SJCRH30 (cell line): ENCODE measurements around the gene SPATA46. TPM values are rescaled to one million over a fixed set of nuclear protein-coding genes. Genes with fewer than 3 reads are reported as not detected.
"Not testable (repeated sequence)": the region's sequence is repeated elsewhere in the genome, so short reads cannot be mapped to it uniquely, and the experiment has no call there.

Experiments
- DNase-seq, 2 experiments: peaks; one replicate each; pipeline ENCODE4 v3.0.0-alpha.2; 2015 to 2020
- H3K27ac ChIP-seq: fragments of 250-450 bp; sonication (Bioruptor Pico); 2 replicates; pipeline ENCODE4 v1.5.1; 2020; ENCODE audit warnings: mild to moderate bottlenecking, moderate library complexity
- H3K27me3 ChIP-seq: fragments of 250-450 bp; sonication (Bioruptor Pico); 2 replicates; pipeline ENCODE4 v1.5.1; 2020; ENCODE audit warnings: mild to moderate bottlenecking, moderate library complexity
- H3K36me3 ChIP-seq: fragments of 250-450 bp; sonication (Bioruptor Pico); 2 replicates; pipeline ENCODE4 v1.5.1; 2020; ENCODE audit warnings: mild to moderate bottlenecking, moderate library complexity
- H3K4me1 ChIP-seq: fragments of 250-450 bp; sonication (Bioruptor Pico); 2 replicates; pipeline ENCODE4 v1.5.1; 2020; ENCODE audit warnings: mild to moderate bottlenecking, moderate library complexity
- H3K4me3 ChIP-seq: fragments of 250-450 bp; sonication (Bioruptor Pico); 2 replicates; pipeline ENCODE4 v1.5.1; 2020; ENCODE audit warnings: mild to moderate bottlenecking, moderate library complexity
- H3K9me3 ChIP-seq: fragments of 250-450 bp; sonication (Bioruptor Pico); replicated peaks from 2 replicates; pipeline ENCODE4 v1.5.1; 2020; ENCODE audit warnings: mild to moderate bottlenecking, moderate library complexity
- total RNA-seq: library from RNA; depleted of rRNA; stranded (reverse); fragments of >200 nt; shearing (Covaris generic); gene quantifications from 2 replicates; pipeline ENCODE4 v1.2.3, GENCODE V29; 2014

The SPATA46 gene
- total RNA-seq, 1 experiment from 2014 or later: not detected

DNA sequence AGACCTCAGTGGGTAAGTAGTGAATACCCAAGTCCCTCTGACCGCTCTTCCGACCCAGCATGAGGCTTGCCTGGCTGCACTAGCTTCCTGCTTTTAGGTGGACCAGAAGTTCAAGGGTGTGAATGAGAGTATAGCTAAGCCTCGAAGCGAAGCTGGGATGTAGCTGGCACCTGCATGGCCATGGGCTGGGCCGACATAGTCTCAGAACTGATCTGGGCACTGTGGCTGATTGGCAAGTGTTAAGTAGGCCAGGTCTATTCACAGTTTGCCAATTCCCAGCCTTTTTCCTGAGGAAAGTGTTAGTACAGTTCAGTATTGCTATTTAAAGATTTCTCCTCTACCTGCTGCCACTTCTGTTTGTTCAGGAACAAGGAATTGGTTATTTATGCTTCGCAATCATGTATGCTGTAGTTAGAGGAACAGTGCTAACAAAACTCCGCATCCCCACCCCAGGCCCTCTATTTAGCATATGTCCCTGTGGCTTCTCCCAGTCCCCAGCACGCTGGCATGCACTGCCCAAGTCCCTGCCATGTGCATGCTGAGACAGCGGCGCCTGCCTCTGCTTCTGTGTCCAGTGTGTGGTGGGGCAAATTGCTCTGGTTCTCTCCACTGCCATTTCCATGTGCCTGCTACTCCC, 16.3 kb downstream of the SPATA46 start:
- no peaks in the 10 kb centered on the region for H3K27me3 ChIP-seq
- no peak overlapping the region for H3K27ac ChIP-seq
- H3K4me3 ChIP-seq: no peak overlapping the region
- DNase-seq: no peak
- H3K4me1 ChIP-seq: 0 out of 2 replicates have a peak, but pooled peaks cover 3% of the 10 kb centered on the region
- H3K9me3 ChIP-seq: no peaks in the 10 kb centered on the region
- H3K36me3 ChIP-seq: no peaks in the 10 kb centered on the region

DNA sequence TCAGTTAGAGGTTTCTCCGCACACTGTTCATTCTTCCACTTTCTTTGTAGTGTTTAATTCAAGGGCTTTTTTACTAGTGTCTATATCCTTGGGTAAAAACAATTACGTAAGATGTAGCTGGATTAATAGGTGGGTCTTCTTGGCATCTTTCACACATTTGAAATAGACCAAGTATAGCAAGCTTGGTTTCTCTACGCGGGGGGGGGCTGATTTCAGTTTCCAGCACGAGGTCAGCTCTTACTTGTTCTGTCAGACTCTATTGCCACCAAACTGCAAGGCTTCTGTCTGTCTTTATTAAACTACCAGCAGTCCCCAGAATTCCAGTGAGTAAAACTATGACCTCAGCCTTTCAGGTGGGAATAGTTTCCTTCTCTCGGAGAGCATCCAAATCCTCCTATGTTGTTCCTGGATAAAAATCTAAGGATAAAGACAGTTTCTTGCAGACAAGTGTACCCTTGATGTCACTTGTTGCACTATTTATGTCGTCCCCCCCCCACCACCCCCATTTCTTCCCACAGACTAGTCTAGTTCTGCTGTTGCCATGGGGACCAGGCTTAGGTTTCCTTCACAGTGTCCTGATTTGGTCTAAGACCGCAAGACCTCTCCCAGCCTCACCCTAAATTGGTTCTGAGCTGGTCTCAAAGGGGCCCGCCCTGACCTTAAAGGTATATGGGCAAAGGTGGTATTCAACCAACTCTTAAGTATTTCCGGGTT, 17.0 kb downstream of the SPATA46 start:
- Histone ChIP-seq H3K4me3 (no peak overlapping the region), H3K9me3 (no peaks in the 10 kb centered on the region), H3K4me1 (0 out of 2 replicates have a peak, but pooled peaks cover 3% of the 10 kb centered on the region), H3K27ac (no peak overlapping the region), H3K36me3 (no peaks in the 10 kb centered on the region), H3K27me3 (no peaks in the 10 kb centered on the region)
- DNase-seq: no peak

DNA sequence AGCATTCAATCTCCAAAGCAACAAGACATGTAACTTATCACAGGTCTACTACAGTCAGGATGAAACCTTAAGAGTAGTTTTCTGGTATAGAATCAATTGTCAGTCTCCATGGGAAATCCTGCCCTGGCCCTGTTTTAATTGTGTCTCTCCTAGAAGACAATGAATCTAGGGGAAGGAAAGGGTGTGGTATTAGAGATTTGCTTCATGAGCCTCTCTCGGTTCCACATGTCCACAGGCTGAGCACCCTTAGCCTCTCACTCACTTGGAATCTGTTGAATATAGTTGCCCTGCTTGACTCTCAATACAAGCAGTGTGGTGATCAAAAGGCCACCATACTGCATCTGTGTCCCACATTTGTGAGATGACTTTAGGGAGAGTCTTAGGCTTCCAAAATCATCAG, 17.7 kb downstream of the SPATA46 start:
- DNase-seq: no peak
- no peak overlapping the region for H3K4me3 ChIP-seq
- no peaks in the 10 kb centered on the region for H3K36me3 ChIP-seq
- H3K27me3 ChIP-seq: no peaks in the 10 kb centered on the region
- no peaks in the 10 kb centered on the region for H3K9me3 ChIP-seq
- no peak overlapping the region for H3K27ac ChIP-seq
- no peaks in the 10 kb centered on the region for H3K4me1 ChIP-seq

DNA sequence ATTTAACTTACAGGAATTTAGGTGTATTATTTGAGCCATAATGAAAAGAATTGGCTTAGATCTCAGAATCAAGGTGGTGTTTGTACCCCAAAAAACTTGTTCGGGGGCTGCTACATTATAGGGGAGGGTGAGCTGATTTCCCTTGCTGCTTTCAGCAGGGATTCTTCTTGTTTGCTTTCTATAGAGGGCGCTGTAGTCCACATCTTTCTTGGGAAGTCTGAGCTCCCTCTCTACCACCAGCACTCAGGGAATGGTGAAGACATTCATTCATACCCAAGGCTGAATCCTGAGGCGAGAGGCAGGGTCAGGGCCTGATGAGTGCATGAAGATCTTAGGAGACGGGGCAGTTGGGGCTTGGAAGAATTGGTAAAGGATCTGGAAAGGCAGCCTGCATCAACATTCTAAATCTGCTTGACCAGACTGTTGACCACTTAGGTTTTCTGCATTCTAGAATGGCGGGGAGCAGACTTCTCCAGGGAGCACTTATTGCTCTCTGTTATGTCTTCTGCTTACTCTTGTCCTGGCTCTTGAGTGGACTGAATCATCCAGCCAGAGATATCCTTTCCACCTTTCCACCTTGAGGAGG, 18.9 kb downstream of the SPATA46 start:
- Histone ChIP-seq H3K27ac (no peak overlapping the region), H3K4me3 (no peak overlapping the region), H3K36me3 (no peaks in the 10 kb centered on the region), H3K27me3 (no peaks in the 10 kb centered on the region), H3K9me3 (no peaks in the 10 kb centered on the region), H3K4me1 (no peaks in the 10 kb centered on the region)
- peak; percentile 34 to 64 for DNase-seq

DNA sequence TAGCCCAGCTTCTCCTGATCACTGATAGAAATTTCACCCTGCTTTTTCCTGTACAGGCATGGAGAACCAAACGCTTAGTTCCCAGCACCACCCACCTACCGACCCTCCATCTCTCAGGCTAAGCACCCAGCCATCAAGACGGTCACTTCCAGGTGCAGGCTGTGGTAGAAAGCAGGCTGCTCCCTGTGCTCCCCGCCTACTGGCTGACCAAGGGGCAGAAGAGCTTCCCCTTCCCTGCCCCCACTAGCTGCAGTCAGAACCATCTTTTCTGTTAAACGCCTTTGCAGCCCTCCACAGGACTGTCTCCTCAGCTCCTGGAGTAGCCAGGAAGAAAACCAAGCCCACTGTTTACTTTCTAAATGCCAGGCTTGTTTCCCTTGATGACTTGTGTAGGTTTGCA, 23.0 kb downstream of the SPATA46 start:
- H3K27me3 ChIP-seq: no peaks in the 10 kb centered on the region
- no peaks in the 10 kb centered on the region for H3K36me3 ChIP-seq
- no peak overlapping the region for H3K4me3 ChIP-seq
- H3K27ac ChIP-seq: no peak overlapping the region
- no peaks in the 10 kb centered on the region for H3K4me1 ChIP-seq
- no peak for DNase-seq
- H3K9me3 ChIP-seq: no peaks in the 10 kb centered on the region

DNA sequence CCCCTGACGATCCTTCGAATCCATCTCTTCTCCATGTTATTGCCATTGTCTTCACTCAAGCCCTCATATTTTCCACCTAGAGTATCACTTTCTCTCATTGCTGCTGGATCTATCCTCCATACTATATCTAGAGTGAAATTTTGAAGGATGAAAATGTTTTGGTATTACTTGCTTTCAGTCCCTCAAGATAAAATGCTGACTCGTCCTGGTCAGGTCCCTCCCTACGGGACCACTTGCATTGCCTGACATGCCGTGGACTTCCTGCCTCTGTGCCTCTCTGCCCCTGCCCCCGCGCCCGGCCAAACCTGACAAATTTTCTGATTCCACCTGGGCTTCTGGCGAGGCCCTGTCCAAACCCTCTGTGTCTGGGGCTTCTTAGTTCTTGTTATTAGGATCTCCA, 23.6 kb downstream of the SPATA46 start:
- Histone ChIP-seq H3K9me3 (no peaks in the 10 kb centered on the region), H3K36me3 (no peaks in the 10 kb centered on the region), H3K27ac (no peak overlapping the region), H3K4me3 (no peak overlapping the region), H3K27me3 (no peaks in the 10 kb centered on the region), H3K4me1 (no peaks in the 10 kb centered on the region)
- no peak for DNase-seq

DNA sequence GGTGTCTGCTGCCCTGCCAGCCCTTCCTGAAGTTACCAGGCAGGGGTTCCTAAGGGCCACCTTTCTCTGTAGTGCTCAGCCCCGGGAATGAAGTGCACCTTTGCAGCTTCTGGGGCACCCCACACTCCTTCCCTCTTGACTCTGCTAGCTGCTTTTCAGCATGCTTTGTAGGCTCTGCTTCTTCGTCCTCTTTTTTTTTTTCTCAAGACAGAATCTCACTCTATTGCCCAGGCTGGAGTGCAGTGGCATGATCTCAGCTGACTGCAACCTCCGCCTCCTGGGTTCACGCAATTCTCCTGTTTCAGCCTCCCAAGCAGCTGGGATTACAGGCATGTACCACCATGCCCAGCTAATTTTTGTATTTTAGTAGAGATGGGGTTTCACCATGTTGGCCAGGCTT, 24.8 kb downstream of the SPATA46 start:
- H3K9me3 ChIP-seq, H3K36me3 ChIP-seq, H3K27ac ChIP-seq, H3K27me3 ChIP-seq, H3K4me1 ChIP-seq, DNase-seq, H3K4me3 ChIP-seq: not testable (repeated sequence)

DNA sequence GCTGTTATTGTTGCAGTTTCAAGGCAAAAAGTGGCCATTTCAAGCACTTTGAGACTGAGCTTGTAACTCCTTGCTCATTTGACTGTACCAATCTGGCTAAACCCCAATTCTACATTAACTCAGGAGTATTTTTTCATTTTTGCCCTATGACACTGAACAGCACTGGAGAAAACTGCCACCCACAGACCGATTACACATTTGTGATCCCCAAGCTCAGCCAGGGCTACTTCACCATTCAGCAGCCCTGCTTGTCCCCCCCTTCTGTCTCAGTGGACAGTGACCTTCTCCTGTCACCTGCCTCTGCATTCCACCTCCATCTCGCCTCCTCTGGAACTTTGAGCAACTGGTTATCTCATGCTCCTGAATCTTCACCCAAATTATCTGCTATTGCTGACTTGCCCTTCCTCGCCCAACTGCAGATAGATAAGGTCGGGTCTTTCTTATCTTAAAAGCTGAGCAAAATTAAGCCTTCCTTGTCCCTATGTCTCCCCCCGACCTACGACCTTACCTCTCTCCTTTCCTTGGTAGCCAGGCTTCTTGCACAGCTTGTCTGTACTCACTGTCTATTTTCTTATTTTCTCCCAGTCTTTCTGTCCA, 25.3 kb downstream of the SPATA46 start:
- Histone ChIP-seq H3K4me1 (no peaks in the 10 kb centered on the region), H3K27me3 (no peaks in the 10 kb centered on the region), H3K36me3 (no peaks in the 10 kb centered on the region), H3K4me3 (no peak overlapping the region), H3K27ac (no peak overlapping the region), H3K9me3 (no peaks in the 10 kb centered on the region)
- DNase-seq: no peak

DNA sequence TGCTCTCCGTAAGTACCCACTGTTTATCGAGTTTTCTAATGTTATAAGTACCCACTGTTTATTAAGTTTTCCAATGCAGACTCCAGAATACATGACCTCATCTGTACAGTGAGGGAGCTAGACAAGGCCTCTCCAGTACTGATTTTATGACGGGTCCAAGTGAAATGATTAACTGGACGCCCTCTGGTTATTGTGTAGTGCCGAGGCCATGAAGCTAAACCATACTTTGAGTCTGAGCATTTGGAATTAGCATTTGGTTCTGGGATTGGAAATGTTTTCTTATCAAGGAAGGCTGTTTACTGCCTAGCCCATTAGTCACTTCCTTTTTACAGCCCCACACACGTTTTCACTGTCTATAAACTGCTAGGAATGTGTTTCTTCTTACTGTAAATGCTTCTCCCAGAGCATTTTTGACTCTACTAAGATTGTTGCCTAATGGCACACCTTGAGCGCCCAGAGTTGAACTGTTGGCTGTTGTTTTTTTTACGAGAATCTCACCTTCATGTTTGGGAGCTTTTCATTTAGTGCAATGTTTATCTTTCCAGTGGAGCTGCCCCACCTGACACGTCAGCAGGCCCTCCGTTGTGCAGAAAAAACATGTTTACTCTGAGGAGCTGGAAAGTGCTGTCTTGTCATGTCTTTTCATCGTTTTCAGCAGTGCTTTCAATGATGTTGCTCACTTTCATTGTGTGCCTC, 26.9 kb downstream of the SPATA46 start:
- no peak overlapping the region for H3K27ac ChIP-seq
- H3K9me3 ChIP-seq: no peaks in the 10 kb centered on the region
- H3K27me3 ChIP-seq: no peaks in the 10 kb centered on the region
- H3K36me3 ChIP-seq: no peaks in the 10 kb centered on the region
- no peaks in the 10 kb centered on the region for H3K4me1 ChIP-seq
- DNase-seq: no peak
- H3K4me3 ChIP-seq: no peak overlapping the region

DNA sequence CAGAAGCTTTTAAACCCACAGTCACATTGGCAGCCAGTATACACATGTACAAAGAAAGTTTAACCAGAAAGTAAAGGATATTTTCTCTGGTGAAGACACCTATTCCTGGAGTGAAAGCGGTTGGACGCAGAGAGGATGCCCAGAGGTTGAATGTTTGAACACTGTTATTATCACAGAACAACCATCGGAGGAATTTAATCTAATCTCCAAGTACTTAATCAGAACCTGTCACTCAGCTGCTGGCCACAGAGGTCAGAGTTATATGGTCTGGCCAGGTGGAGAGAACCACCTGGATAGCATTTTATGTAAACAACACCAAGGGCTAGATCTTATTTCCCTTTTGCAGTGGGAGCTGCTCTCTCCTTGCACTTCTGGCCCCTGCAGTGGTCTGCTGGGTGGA, 29.4 kb downstream of the SPATA46 start:
- H3K9me3 ChIP-seq: no peaks in the 10 kb centered on the region
- no peak for DNase-seq
- no peak overlapping the region for H3K27ac ChIP-seq
- no peaks in the 10 kb centered on the region for H3K4me1 ChIP-seq
- H3K4me3 ChIP-seq: no peak overlapping the region
- H3K36me3 ChIP-seq: no peaks in the 10 kb centered on the region
- H3K27me3 ChIP-seq: no peaks in the 10 kb centered on the region

DNA sequence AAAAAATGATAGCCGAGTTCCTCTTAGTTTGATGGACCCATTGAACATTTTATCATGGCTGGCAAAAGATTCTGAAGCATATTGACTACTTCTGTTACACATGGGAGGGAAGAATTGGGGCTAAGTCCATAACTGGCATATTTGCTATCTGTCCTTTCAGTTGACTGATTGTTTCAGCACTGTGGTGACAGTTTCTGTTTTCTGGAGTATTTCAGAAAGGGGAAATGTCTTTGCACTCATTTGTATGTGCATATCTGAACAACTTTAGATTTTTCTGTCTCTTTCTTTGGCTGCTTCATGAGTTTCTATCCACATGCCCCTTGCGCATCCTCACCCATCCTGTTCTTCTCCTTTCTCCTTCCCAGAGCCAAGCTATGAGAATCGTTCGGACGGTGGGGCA, 33.2 kb downstream of the SPATA46 start:
- Histone ChIP-seq H3K9me3 (no peaks in the 10 kb centered on the region), H3K4me3 (no peak overlapping the region), H3K4me1 (no peaks in the 10 kb centered on the region), H3K27me3 (no peaks in the 10 kb centered on the region), H3K36me3 (no peaks in the 10 kb centered on the region), H3K27ac (no peak overlapping the region)
- DNase-seq: no peak

DNA sequence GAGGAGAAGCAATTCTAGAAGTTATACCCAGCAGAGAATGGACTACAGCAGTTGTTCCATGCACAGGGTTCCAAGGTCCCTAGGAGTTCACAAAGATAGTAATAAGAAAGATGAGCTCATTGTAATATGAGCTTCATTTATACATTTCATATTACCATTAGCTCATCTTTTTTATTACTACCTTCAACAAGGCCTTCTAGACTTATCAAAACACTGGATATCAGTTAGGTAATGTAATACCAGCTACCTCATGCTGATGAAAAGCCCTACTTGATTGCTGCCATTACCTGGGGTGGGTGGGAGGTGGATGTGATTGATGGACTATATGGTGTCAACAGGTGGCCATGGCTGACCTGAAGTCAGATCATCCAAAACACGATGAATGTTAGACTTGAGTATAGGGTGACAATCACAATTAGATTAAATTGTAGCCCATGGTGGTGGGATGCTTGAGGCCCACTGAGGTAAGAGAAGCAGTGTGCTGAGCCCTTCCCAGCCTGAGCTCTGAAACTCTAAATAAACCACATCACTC, 34.1 kb downstream of the SPATA46 start:
- Histone ChIP-seq H3K4me1 (no peaks in the 10 kb centered on the region), H3K4me3 (no peak overlapping the region), H3K27ac (no peak overlapping the region), H3K9me3 (no peaks in the 10 kb centered on the region), H3K36me3 (no peaks in the 10 kb centered on the region), H3K27me3 (no peaks in the 10 kb centered on the region)
- DNase-seq: no peak

DNA sequence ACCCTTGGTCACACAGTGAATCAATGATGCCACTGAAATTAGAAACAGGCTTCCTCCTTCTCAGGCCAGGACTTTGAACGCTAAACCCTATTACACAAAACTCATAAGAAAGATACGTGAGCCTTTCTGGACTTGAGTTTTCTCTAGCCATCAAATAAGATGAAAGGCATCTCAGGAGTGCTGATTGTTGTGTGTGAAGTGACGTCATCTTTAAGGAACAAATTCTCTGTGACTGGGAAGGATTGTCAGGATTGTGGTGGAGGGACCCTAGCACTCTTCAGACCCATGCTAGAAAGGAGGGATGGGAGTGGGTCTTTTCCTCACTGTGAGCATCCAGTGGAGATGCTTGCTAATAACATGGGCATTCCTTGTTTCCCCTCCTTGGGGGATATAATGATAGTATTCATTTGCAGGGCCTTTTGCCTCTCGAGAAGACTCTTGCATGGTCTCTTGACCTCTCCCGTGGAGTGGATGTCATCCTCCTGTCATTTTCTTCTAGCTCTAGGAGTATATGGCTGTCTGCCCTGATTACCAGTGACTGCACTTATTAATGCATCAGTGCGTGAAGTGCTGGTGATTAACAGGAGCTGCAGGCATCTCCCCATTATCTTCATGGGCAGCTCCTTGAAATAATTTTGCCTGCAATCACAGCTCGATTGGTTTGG, 39.9 kb downstream of the SPATA46 start:
- Histone ChIP-seq H3K27me3 (no peaks in the 10 kb centered on the region), H3K4me3 (no peak overlapping the region), H3K4me1 (no peaks in the 10 kb centered on the region), H3K27ac (no peak overlapping the region), H3K9me3 (no peaks in the 10 kb centered on the region), H3K36me3 (no peaks in the 10 kb centered on the region)
- no peak for DNase-seq

DNA sequence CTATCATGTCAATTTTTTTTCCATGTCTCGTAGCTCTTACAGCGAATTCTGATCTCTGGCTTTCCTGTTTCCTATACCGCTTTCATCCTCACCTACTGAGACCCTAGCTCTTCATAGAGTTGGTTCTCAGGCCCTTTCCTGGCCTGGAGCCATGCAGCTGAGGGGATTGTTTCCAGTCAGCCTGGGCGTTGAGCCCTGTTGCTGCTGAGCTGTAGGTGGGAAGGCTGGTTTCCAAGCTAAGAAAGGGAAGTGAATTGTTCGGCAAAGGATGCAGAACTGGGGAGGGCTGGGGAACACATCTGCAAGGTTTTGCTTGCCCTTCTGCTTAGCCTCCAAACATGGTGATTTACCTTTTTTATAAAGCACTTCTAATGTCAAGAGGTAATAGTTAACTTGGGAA, 41.5 kb downstream of the SPATA46 start:
- no peak overlapping the region for H3K27ac ChIP-seq
- no peak overlapping the region for H3K4me3 ChIP-seq
- H3K9me3 ChIP-seq: no peaks in the 10 kb centered on the region
- H3K4me1 ChIP-seq: no peaks in the 10 kb centered on the region
- no peaks in the 10 kb centered on the region for H3K36me3 ChIP-seq
- no peaks in the 10 kb centered on the region for H3K27me3 ChIP-seq
- no peak for DNase-seq
